GM12864 (cell line): ENCODE results near the gene FOXL1.

Source experiments
- DNase-seq: peaks from one replicate; pipeline ENCODE4 v3.0.0-alpha.2; 2011; ENCODE audit warnings: low read depth
- H3K4me3 ChIP-seq: 2 replicates; pipeline ENCODE4 v1.5.1; 2011; ENCODE audit warnings: mild to moderate bottlenecking, low read depth, low read length, control low read depth
- TF ChIP-seq, protein P1 (sequence below): IDR thresholded peaks from 2 replicates; pipeline ENCODE4 v1.5.1; 2011; ENCODE audit warnings: low read depth, mild to moderate bottlenecking, moderate library complexity, low read length, control low read depth, inconsistent platforms; ENCODE audit errors: missing control alignments

The FOXL1 gene

DNA sequence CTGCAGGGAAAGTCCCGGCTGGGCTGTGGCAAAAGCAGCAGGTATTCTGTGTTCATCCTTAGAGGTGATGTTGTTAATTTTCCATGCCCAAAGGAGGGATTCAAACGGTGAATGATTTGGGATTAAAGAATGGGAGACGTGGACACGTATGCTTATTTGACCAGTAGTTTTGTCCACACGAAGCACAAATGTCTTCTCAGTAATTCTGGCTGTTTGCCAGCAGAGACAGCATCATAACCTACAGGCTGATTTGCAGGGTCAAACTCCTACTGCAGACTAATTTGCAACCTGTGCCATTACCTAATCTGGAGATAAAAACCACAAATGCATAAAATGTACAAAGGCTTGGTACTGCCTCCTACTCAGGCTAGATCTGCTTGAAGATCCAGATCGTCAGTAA is 37.5 kb upstream of the FOXL1 start:
- H3K4me3 ChIP-seq = no peak overlapping the region
- DNase-seq = no peak

DNA sequence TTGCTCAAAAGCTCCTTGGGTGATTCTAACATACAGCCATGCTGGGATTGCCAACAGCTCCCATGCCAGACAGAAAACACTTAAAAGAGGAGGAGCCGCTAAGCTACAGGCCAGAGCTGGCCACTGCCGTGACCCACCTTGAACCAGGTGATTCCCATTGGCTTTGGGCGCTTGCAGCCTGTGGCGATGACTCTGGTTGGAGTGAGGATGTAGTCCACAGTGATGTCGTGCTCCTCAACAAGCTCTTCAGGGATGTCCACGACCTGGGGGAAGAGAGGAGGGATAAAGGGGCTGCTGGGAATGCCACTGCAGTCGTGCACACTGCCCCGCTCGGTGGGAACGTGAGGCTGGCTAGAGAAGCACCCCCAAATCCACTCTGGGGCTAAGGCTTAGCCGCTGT is 36.8 kb upstream of the FOXL1 start:
- H3K4me3 ChIP-seq = no peak overlapping the region
- TF ChIP-seq, protein P1, sequence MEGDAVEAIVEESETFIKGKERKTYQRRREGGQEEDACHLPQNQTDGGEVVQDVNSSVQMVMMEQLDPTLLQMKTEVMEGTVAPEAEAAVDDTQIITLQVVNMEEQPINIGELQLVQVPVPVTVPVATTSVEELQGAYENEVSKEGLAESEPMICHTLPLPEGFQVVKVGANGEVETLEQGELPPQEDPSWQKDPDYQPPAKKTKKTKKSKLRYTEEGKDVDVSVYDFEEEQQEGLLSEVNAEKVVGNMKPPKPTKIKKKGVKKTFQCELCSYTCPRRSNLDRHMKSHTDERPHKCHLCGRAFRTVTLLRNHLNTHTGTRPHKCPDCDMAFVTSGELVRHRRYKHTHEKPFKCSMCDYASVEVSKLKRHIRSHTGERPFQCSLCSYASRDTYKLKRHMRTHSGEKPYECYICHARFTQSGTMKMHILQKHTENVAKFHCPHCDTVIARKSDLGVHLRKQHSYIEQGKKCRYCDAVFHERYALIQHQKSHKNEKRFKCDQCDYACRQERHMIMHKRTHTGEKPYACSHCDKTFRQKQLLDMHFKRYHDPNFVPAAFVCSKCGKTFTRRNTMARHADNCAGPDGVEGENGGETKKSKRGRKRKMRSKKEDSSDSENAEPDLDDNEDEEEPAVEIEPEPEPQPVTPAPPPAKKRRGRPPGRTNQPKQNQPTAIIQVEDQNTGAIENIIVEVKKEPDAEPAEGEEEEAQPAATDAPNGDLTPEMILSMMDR = no peak
- no peak for DNase-seq

More for the DNA sequence above, 37.5 kb upstream of the FOXL1 start:
- TF ChIP-seq, protein P1 = no peak

DNA sequence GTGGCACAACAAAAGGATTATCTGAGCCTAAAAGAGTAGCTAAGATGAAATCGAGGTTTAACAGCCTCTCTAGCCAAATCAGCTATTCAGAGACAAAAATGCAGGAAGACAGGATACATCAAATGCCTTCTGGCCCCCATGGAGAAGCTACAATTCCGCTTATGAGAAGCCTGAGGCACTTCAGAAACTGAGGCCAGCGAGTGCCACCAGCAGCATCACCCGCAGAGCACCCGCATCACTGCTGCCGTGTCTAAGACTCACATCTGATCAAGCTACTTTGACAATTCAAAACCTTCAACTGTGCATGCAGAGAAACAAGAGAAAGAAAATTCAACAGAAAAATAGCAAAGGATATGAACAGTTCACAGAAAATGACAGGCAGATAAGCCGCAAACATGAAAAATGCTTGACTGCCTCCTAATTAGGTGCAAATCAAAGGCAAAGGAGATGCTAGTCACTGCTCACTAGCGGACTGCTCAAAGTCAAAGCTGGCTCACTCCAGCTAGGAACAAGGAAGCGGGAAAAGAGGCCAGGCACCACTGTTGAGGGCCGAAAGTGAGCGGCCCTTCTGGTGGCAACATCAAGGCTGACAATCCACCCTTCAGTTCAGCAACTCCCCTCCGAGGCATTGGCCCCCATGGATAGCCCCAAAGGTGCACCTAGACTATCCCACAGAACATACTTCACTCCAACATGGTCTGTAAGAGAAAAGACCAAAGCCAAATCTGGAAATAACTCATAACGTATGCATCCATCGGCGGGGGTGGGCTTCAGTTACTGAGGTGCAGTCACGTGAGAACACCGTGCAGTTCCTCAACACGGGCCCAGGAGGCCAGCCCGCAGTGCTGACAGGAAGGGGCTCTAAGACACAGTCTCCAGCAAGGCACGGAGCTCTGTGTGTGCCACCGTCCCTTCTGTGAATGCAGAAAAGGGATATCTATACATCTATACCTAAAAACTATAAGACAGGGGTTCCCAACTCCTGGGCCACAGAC is 35.3 kb upstream of the FOXL1 start:
- H3K4me3 ChIP-seq = no peak overlapping the region
- no peak for DNase-seq
- TF ChIP-seq, protein P1 = no peak

DNA sequence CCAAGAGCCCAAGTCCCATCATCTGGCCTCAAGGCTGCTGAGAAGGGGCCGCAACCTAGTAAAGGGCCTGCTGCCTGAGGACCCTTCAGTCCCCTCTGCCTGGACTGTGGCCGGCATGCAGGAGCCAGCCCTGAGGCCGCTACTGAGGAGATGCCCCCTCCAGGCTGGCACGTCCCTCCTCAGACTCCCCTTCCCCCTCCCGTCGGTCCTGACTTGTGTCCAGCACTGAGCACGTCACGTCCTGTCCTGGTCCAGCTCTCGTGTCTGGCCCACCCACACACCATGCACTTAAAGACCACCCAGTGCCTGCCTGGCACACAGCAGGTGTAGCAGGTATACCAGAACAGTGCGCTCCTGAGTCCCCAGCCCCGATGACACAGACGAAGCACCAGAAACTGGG is 32.9 kb upstream of the FOXL1 start:
- TF ChIP-seq, protein P1 = no peak
- DNase-seq = no peak
- H3K4me3 ChIP-seq = no peak overlapping the region

DNA sequence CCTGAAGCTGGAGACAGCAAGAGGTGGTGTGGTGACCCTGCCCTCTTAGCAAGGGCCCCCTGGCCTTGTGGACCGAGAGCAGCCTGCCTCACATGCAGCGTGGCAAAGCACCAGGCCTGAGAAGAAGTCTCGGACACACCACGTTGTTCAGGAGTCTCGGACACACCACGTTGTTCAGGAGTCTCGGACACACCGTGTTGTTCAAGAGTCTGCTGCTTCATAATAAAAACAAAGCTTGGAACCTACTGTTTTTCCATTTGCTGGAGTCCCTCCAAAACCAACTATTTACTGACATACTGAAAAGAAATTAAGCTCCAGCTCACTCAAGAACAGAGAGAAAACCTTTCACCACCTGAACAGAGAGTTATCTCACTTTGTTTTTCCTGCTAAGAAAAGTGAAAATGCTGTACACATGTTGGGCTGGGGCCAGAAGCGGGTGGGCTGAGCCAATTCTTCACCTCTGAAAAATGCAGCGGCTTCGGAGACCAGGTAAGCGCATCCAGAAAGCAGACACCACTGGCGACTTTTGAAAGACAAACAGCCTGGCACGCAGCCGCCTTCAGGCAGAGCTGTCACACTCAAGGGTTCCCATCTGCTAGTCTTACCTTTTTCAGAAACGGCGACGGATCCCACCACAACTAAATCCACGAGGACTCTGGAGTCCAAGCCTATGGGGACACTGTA is 32.3 kb upstream of the FOXL1 start:
- H3K4me3 ChIP-seq = no peak overlapping the region
- no peak for DNase-seq
- TF ChIP-seq, protein P1 = no peak

DNA sequence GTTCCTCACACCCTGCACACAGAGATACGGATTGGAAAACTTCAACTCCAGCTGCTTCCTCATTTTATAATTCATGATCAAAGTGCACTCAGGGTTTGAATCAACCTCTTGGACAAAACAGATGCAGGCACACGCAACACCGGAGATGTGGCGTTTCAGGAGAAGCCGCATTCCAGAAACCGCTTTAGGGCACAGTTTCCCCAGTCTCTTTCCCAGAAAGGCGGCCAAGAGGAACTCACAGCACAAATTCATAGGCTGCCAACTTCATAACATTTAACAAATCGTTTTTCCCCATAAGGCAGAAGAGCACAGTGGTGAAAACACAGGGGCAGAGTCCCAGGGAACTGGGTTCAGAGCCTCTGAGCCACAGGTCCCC is 31.7 kb upstream of the FOXL1 start:
- DNase-seq = no peak
- TF ChIP-seq, protein P1 = no peak
- no peak overlapping the region for H3K4me3 ChIP-seq
